ENCODE measurements around the gene PANK1. TPM values are rescaled to one million over a fixed set of nuclear protein-coding genes. Genes with fewer than 3 reads are reported as not detected.

Gene PANK1
- polyA plus RNA-seq, 1 experiment = 9.2 TPM

GRCh38 chr10:89556600-89556999, 88.4 kb downstream of the PANK1 start:
- no peak overlapping the region for H3K4me3 ChIP-seq (ENCODE audit: low read depth, low read length)
- H3K27ac ChIP-seq (ENCODE audit: low read depth, low read length) = no peak overlapping the region
- H3K9me3 ChIP-seq (ENCODE audit: control insufficient read depth, insufficient read depth, low read length) = no peaks in the 10 kb centered on the region; the same call in 1 of the 2 replicates
- CTCF ChIA-PET = interaction anchor here (1.0 kb wide), 1 partner anchor 124 kb away, joined by 3 read pairs; no protein-coding TSS in a partner anchor
- DNase-seq (ENCODE audit: low read depth, low spot score) = no peak
- POLR2A ChIA-PET = no interaction called here
- no peak for TF ChIP-seq CTCF (IDR thresholded peaks at IDR 0.05; ENCODE audit: low read depth, low read length)
- H3K27me3 ChIP-seq (ENCODE audit: control insufficient read depth, insufficient read depth, low read length) = no peaks in the 10 kb centered on the region

GRCh38 chr10:89555688-89556445, 89.2 kb downstream of the PANK1 start:
- no peak overlapping the region for H3K27ac ChIP-seq (ENCODE audit: low read depth, low read length)
- CTCF ChIA-PET = interaction anchor here (0.6 to 1.9 kb wide), 4 partner anchors 9 to 123 kb away, joined by 3 to 8 read pairs (median 4); no protein-coding TSS in a partner anchor
- H3K9me3 ChIP-seq (ENCODE audit: control insufficient read depth, insufficient read depth, low read length) = no peaks in the 10 kb centered on the region; the same call in 1 of the 2 replicates
- 0 out of 2 replicates have a peak, but pooled peaks have one; percentile 16 for TF ChIP-seq CTCF (IDR thresholded peaks at IDR 0.05; ENCODE audit: low read depth, low read length)
- no peak overlapping the region for H3K4me3 ChIP-seq (ENCODE audit: low read depth, low read length)
- POLR2A ChIA-PET = no interaction called here
- no peak for DNase-seq (ENCODE audit: low read depth, low spot score)
- H3K27me3 ChIP-seq (ENCODE audit: control insufficient read depth, insufficient read depth, low read length) = no peaks in the 10 kb centered on the region

GRCh38 chr10:89554433-89554832, 90.6 kb downstream of the PANK1 start:
- no peak for DNase-seq (ENCODE audit: low read depth, low spot score)
- Histone ChIP-seq H3K9me3 (ENCODE audit: control insufficient read depth, insufficient read depth, low read length) (no peaks in the 10 kb centered on the region; the same call in 1 of the 2 replicates), H3K27me3 (ENCODE audit: control insufficient read depth, insufficient read depth, low read length) (no peaks in the 10 kb centered on the region), H3K4me3 (ENCODE audit: low read depth, low read length) (no peak overlapping the region), H3K27ac (ENCODE audit: low read depth, low read length) (no peak overlapping the region)
- no peak for TF ChIP-seq CTCF (IDR thresholded peaks at IDR 0.05; ENCODE audit: low read depth, low read length)
- CTCF ChIA-PET = interaction anchor here (1.5 to 1.9 kb wide), 2 partner anchors 10 to 88 kb away, joined by 3 to 8 read pairs; no protein-coding TSS in a partner anchor
- POLR2A ChIA-PET = interaction anchor here (0.8 kb wide), 1 partner anchor 39 kb away, joined by 3 read pairs; no protein-coding TSS in a partner anchor

- TF ChIP-seq CTCF (IDR thresholded peaks at IDR 0.05; ENCODE audit: low read depth, low read length) = no peak
- H3K9me3 ChIP-seq (ENCODE audit: control insufficient read depth, insufficient read depth, low read length) = no peaks in the 10 kb centered on the region; the same call in 1 of the 2 replicates
- no peak overlapping the region for H3K27ac ChIP-seq (ENCODE audit: low read depth, low read length)
- no peaks in the 10 kb centered on the region for H3K27me3 ChIP-seq (ENCODE audit: control insufficient read depth, insufficient read depth, low read length)
- peak; percentile 63 for DNase-seq (ENCODE audit: low read depth, low spot score)
- H3K4me3 ChIP-seq (ENCODE audit: low read depth, low read length) = no peak overlapping the region
- ChIA-PET POLR2A (interaction anchor here (0.6 kb wide), 1 partner anchor 13 kb away, joined by 10 read pairs; no protein-coding TSS in a partner anchor), CTCF (interaction anchor here (0.8 to 1.6 kb wide), 2 partner anchors 9 to 11 kb away, joined by 3 to 5 read pairs; no protein-coding TSS in a partner anchor)
These were observed 91.8 kb downstream of the PANK1 start for GRCh38 chr10:89553064-89553734.
